ENCODE results near the gene RNF4.

The RNF4 gene

DNA sequence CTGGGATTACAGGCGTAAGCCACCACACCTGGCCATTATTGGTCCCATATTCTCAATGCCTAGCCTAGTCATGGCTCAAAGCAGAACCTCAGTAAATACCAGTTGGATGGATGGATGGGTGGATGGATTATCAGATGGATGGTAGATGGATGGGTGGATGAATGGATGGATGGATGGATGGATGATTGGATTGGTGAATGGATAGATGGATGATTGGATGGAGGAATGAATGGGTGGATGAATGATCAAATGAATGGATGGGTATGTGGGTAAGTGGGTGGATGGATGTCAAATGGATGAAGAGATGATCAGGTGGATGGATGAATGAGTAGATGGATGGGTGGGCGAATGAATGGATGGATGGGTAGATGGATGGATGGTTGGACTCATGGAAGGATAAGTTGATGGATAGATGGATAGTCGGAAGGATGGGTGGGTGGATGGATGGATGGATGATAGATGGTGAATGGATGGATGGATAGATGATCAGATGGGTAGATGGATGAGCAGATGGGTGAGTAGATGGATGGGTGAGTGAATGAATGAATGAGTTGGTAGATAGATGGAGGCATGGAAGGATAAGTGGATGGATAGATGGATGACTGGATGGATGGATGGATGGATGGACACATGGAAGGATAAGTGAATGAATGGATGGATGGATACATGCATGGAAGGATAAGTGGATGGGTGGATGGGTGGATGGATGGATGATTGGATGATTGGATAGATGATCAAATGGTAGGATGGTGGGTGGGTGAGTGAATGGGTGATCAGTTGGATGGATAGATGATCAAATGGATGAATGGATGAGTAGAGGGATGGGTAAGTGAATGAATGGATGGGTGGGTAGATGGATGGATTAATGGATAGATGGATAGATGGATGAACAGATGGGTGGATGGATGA, 22.0 kb upstream of the RNF4 start:
- no peak for DNase-seq
- Histone ChIP-seq H3K4me3 (ENCODE audit: low read depth, low read length) (no peak overlapping the region), H3K36me3 (no peaks in the 10 kb centered on the region), H3K27ac (no peak overlapping the region), H3K27me3 (ENCODE audit: insufficient read depth, low read depth, severe bottlenecking) (no peaks in the 10 kb centered on the region), H3K9me3 (ENCODE audit: severe bottlenecking) (no peaks in the 10 kb centered on the region)
- TF ChIP-seq, protein P1, sequence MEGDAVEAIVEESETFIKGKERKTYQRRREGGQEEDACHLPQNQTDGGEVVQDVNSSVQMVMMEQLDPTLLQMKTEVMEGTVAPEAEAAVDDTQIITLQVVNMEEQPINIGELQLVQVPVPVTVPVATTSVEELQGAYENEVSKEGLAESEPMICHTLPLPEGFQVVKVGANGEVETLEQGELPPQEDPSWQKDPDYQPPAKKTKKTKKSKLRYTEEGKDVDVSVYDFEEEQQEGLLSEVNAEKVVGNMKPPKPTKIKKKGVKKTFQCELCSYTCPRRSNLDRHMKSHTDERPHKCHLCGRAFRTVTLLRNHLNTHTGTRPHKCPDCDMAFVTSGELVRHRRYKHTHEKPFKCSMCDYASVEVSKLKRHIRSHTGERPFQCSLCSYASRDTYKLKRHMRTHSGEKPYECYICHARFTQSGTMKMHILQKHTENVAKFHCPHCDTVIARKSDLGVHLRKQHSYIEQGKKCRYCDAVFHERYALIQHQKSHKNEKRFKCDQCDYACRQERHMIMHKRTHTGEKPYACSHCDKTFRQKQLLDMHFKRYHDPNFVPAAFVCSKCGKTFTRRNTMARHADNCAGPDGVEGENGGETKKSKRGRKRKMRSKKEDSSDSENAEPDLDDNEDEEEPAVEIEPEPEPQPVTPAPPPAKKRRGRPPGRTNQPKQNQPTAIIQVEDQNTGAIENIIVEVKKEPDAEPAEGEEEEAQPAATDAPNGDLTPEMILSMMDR (IDR thresholded peaks at IDR 0.05; ENCODE audit: low read depth, low read length): no peak

DNA sequence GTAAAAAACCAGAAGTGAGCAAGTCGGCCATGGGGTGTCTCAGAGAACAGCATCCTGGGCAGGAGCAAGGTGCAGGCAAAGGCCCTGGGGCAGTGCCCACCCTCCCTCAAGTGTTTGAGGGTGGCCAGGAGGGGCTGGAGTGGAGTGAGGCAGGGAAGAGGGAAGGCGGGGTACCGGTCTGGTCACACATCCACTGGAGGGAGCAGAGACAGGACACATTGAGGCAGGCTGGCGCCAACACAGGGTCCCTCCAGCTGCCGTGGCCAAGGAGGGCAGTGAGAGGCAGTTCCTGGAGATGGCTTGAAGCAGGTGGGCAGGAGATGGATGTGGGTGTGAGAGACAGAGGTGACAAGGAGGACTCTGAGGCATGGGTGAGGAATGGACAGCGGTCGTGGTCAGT, 20.3 kb upstream of the RNF4 start:
- Histone ChIP-seq H3K36me3 (no peaks in the 10 kb centered on the region), H3K27me3 (ENCODE audit: insufficient read depth, low read depth, severe bottlenecking) (no peaks in the 10 kb centered on the region), H3K4me3 (ENCODE audit: low read depth, low read length) (no peak overlapping the region), H3K9me3 (ENCODE audit: severe bottlenecking) (no peaks in the 10 kb centered on the region), H3K27ac (no peak overlapping the region)
- TF ChIP-seq, protein P1 (IDR thresholded peaks at IDR 0.05; ENCODE audit: low read depth, low read length): no peak
- DNase-seq: no peak

DNA sequence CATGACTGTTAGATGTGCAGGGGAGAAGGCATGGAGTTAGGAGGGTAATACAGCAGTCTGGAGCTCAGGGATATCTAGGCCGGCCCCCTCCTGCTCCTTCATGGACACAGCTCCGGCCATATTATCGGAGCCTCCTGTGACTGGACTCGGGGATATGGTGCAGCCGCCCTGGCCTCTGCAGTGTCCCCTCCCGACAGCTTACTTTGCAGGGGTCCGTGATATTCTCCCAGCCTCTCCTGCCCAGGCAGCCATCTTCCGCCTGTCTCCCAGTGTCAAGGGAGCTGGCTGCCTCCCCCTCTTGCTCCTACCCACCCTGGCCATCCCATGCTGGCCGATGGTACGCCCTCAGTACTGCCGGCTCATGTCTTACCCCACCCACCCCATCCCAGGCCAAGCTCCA, 19.9 kb upstream of the RNF4 start:
- no peaks in the 10 kb centered on the region for H3K27me3 ChIP-seq (ENCODE audit: insufficient read depth, low read depth, severe bottlenecking)
- H3K36me3 ChIP-seq: no peaks in the 10 kb centered on the region
- DNase-seq: no peak
- no peak overlapping the region for H3K27ac ChIP-seq
- TF ChIP-seq, protein P1 (IDR thresholded peaks at IDR 0.05; ENCODE audit: low read depth, low read length): no peak
- no peak overlapping the region for H3K4me3 ChIP-seq (ENCODE audit: low read depth, low read length)
- no peaks in the 10 kb centered on the region for H3K9me3 ChIP-seq (ENCODE audit: severe bottlenecking)

DNA sequence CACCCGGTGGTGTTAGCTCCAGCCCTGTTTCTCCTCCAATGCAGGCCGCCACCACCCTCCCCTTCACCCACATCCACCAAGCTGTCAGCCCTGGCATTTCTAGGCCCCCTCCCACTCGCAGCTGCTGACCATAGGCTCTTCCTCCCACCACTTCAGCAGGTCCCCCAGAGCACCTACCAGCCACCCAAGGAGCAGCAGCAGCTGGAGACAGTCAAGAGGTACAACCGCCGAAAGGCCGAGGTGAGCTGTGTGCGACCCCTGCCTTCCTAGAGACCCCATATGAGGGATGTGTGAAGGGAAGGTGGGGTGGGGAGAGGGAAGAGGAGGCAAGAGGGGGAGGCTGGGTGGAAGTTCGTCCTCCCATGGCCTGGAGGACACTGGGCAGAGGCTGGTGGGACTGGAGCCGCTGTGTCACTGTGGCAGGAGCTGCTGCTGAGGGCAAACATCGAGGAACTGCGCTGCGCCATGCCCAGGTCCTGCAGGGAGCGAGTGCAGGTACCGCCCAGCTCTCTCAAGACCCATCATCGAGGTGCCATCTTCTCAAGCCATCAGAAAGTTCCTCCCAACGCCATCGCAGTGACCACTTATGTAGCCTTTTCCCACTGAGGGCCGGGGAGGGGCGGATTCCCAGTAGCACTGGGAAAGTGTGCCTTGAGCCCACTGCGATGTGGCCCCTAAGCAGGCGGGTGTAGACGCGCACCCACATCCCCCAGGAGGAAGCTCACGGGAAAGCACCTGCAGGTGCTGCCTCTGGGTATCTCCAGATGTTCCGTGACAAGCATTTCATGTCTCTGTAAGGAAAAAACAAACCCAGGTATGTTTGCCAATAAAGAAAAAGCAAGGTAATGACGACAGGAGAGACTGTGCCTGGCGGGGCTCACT, 19.2 kb upstream of the RNF4 start:
- Histone ChIP-seq H3K27me3 (ENCODE audit: insufficient read depth, low read depth, severe bottlenecking) (no peaks in the 10 kb centered on the region), H3K27ac (no peak overlapping the region), H3K4me3 (ENCODE audit: low read depth, low read length) (no peak overlapping the region), H3K9me3 (ENCODE audit: severe bottlenecking) (no peaks in the 10 kb centered on the region), H3K36me3 (no peaks in the 10 kb centered on the region)
- TF ChIP-seq, protein P1 (IDR thresholded peaks at IDR 0.05; ENCODE audit: low read depth, low read length): no peak
- DNase-seq: no peak

DNA sequence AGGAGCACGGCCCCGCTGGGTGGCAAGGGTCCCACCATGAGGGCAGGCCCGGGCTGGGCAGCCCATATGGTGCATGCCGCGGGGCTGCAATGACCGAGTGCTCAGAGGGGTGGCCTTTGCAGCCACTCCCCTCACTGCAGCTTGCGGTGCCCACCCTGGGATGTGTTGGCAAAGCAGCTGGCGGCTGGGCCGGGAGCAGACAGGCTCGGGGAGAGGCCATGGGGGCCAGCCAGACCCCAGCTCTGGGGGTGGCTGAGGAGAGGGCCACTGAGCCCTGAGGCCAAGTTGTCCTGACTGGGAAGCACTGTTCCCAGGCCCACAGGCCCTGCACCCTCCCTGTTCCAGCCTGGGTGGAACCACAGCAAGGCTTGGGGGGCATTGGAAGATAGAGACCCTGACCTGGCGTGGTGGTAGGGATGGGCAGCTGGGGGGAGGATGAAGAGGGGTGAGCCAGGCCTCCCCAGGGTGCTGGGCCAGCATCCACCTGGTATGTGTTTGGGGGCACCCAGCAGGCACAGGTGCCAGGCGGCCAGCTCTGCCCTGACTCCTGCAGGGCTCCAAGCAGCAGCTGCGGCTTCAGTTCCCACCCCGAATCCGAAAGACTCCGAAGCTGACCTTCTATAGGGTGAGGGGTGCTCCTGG, 18.4 kb upstream of the RNF4 start:
- DNase-seq: no peak
- Histone ChIP-seq H3K27ac (no peak overlapping the region), H3K27me3 (ENCODE audit: insufficient read depth, low read depth, severe bottlenecking) (no peaks in the 10 kb centered on the region), H3K36me3 (no peaks in the 10 kb centered on the region), H3K9me3 (ENCODE audit: severe bottlenecking) (no peaks in the 10 kb centered on the region), H3K4me3 (ENCODE audit: low read depth, low read length) (no peak overlapping the region)
- TF ChIP-seq, protein P1 (IDR thresholded peaks at IDR 0.05; ENCODE audit: low read depth, low read length): no peak
